ENCODE measurements around the gene SERPINE2.

SERPINE2 gene, protein sequence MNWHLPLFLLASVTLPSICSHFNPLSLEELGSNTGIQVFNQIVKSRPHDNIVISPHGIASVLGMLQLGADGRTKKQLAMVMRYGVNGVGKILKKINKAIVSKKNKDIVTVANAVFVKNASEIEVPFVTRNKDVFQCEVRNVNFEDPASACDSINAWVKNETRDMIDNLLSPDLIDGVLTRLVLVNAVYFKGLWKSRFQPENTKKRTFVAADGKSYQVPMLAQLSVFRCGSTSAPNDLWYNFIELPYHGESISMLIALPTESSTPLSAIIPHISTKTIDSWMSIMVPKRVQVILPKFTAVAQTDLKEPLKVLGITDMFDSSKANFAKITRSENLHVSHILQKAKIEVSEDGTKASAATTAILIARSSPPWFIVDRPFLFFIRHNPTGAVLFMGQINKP

DNA sequence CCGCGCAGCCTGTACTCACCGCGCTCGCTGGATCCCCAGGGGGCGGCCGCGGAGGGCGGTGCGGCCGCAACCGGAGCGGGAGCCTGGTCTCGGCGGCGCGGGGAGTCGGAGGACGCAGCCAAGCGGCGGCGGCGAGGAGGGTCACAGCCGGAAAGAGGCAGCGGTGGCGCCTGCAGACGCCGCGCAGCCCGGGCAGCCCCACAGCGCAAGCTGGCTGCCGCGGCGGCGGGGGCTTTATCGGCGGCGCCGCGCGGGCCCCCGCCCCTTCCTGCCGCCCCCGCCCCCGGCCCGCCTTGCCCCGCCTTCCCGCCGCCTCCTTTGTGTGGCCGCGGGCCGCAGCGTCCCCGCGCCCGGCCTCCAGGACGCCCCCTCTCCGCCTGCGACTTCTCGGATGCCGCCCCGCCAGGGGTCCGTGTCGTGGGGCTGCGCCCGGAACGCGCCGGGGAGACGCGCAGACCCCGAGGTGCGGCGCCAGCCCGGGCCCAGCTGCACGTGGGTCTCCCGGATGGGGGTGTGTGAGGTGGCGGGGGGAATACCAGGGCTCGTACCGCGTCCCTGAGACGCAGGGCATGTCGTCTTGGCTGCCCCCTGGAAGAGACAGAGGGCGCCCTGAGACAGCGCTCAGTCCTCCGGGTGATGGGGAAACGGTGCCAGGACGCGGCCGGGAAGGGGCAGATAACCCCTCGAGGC is at the start of gene SERPINE2:
Gene SERPINE2, minus strand, starts transcription at position 207 of the 690 bp plus-strand sequence. CDS start 37,386 bp downstream, outside the sequence.
- DNase-seq: peak; percentile 28 to 31

DNA sequence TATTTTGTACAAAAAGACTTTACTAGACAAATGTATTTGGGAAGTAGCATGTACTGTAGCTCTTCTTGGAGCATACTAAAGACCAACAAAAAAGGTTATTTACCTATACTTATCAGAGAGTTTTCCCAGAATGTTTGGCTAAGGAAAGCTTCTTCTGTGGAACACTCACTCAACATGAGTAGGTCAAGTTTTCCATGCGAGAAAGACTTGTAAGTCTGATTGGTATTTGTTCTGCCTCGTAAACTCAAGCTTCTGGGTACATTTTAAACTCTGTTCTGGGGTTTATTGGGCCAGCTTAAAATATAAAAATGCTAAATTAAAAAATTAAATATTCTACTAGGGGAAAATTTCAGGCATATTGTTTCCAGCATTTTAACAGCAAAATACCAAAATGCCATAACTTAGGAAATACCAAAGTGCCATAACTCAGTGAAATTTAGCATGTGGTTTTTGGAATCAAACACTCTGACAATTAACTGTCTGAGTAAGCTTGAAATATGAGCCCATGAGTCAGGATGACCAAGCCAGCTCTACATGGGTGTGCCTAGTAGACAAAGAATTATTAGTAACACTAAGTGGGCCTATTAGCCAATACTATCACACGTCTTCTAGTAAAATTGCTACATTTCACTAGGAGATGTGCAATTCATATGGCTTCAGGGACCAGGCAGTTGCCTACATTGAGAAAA is 47.3 kb upstream of the SERPINE2 start:
- no peak for DNase-seq

GRCh38 chr2:224085811-224086210 is 46.7 kb upstream of the SERPINE2 start:
- DNase-seq: no peak

GRCh38 chr2:224085246-224085645 is 46.2 kb upstream of the SERPINE2 start:
- DNase-seq: no peak

GRCh38 chr2:224084266-224084892 is 45.3 kb upstream of the SERPINE2 start:
- no peak for DNase-seq

DNA sequence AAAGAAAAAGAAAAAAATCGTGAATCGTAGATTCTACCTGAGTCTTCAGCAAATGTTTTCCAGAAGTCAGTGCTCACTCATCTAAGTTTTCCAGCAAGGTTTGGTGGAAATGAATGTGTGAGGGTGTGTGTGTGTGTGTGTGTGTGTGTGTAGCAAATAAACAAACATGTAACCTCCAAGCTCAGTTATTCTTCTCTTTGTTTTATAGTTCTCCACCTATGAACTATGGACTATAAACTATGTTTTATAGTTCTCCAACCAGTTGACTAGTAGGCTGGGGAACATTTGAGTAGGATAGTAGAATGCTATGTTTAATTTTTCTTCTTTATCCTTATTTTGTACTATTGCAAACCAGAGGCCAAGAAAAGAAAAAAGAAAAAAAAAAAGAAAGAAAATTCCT is 44.6 kb upstream of the SERPINE2 start:
- DNase-seq: no peak

DNA sequence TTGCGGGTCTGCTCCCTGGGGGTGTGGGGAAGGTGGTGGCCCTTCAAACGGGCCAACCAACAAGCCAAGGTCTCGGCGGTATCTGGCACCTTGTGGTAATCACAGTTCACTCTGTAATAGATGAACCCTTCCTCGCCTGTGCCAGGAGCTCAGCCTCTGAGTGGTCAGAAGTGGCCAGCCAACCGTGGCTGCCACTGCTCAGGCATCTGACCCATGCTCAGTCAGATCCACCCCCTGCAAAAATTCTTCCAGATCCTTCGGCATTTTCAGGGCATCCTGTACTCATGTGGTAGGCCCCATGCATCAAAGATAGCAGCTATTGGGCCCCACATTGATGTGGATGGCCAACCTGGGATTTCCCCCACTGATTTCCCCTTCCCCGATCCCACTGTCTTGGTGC is 39.6 kb upstream of the SERPINE2 start:
- no peak for DNase-seq

GRCh38 chr2:224077773-224078507 is 38.9 kb upstream of the SERPINE2 start:
- no peak for DNase-seq

DNA sequence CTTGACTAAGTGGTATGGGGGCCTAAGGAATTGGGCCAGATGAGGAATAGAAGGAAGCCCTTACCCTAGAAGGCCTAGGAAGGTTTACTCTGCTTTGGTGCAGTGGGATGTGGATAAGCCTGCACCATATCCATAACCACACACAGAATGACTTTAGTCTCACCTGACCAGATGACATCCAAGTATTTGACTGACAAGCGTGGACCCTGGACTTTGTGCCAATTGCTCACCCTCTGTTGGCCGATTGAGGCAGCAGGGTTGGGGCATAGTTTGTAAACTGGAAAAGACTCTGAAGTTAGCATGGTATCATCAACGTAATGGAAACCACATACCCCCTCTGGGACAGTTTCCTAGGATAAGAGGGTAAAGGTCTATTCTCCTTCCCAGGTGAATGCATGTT is 36.5 kb upstream of the SERPINE2 start:
- no peak for DNase-seq

GRCh38 chr2:224073676-224074075 is 34.6 kb upstream of the SERPINE2 start:
- no peak for DNase-seq

DNA sequence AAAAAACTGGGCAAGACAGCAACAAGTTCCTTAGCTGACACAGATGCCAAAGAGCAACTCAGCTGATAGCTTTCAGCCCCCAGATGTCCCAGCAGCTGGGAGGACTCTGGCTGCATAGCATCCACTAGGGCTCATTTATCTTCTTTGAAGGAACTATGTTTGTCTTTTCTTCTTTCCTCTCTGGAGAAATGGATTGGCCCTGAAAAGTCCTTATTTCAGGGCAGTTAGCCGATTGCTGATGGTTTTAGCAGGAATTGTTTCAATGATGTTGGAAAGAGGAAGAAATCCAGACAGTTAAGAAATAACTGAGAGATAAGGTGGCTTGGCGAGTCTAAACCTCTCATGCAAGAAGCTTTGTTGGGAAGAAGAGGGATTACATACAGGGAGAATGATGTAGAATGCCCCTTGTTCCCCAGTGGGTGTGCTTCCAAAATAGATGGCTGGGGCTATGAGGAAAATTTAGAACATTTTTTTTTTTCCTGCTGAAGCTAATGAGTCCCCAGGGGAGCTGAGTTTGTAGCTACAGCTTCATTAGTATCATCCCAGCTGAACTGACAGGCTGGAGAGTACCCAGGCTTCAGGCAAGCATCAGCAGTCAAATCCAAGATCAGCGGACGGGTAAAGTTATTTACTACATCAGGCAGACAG is 33.6 kb upstream of the SERPINE2 start:
- DNase-seq: no peak

DNA sequence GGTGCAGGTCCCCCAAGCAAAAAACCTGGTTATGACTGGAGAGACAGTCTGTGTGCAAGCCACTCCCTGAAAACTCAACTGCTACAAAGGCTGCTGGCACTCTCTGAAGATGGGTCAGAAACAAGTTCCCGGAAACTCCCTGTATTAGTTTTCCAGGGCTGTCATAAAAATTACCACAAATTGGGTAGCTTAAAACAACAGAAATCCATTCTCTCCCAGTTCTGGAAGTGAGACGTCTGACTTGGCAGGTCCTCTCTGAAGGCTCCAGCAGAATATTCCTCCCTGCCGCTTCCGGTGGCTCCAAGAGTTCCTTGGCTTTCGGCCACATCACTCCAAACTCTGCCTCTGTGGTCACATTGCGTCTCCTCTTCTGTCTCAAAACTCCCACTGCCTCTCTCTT is 30.1 kb upstream of the SERPINE2 start:
- no peak for DNase-seq

- no peak for DNase-seq
Observed at GRCh38 chr2:224063298-224063648, 24.2 kb upstream of the SERPINE2 start.

DNA sequence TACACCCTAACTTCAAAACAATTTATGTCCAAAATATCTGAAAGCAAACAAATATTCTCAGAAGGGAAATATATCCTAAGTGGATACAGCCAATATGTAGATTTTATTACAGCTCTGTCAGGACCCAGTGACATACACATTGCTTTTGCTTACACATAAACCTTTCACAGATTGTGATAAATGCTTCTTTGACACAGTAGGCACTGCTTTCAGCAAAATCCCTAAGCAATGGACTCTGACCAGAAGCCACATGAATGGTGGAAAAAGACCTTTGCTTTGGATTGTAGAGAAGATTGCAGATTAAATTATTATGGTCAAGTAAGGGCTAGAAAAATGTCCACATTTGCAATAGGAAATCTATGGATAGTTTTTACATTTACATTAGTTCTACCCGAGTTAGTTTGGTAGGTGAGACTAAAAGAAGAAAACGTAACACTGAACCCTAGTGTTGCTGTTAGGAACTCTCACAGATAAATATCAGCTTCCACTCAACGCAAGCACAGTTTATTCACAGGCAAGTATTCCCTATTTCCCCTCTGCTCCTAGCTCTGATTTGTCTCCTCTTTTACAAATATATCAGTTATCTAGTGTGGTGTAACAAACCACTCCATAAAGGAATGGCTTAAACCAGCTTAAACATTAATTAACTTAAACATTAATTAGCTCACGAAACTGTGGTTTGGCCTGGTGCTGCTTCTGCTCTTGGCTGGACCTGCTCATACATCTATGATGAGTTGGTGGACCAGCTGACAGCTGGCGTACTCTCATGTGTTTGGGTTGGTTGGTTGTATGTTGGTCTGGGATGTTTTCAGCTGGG is 23.6 kb upstream of the SERPINE2 start:
- DNase-seq: no peak

DNA sequence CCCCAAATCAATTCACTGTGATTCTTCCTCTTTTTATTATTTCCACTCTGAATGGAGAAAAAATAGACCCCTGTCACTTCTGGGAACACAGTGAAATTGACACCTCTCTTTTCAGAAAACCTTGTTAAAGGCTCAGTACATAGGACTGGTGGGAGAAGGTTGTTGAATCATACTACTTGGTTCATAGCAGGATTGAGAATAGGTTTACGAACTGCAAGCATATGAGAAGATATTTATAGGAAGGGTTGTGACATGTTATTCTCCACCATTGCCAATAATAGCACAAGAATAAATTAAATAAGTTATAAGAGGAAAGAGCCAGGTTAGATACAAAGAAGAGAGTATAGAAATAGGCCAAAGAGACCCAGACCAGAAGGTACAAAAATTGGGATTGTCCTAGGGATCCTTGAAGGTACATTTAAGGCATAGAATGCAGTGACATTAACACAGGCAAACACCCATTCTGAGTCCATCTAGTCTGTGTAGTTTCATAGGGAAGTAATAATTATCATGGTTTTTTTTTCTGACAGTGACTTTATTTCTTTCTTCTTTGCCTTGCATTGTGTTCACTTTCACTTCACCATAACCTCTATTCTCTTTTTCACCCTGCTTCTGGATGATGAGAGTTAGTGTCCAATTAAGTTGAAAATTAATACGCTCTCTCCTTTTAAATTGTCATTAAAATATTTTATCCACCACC is 21.8 kb upstream of the SERPINE2 start:
- DNase-seq: no peak

DNA sequence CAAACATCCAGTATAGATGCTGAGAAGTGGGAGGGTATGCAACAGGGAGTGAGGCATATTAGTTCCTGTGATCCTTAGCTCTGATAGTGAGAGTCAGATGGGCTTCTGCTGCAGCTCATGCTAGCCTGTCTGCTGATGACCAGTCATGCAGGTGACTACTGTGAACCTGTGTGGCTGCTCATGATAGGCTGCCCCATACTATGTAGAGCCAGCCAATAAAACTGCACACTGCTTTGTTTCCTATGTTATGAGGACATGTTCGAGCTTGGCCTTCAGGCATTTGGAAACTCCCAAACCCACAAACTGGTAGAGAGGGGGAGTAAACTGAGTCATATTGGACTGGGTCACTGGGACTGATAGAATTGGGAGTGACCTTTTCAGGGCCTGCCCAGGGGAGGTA is 20.1 kb upstream of the SERPINE2 start:
- DNase-seq: no peak

- DNase-seq: no peak
Observed at GRCh38 chr2:224058048-224058775, 19.1 kb upstream of the SERPINE2 start.

DNA sequence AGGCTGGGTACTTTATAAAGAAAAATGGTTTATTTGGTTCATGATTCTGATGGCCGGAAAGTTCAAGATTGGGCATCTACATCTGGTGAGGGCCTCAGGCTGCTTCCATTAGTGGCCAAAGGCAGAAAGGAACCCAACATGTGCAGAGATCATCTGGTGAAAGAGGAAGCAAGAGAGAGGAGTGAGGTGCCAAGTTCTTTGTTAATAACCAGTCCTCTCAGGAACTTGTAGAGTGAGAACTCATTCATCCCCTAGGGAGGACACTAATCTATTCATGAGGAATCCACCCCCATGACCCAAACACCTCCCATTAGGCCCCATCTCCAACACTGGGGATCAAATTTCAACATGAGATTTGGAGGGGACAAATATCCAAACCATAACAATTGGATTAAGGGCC is 17.8 kb upstream of the SERPINE2 start:
- DNase-seq: no peak

DNA sequence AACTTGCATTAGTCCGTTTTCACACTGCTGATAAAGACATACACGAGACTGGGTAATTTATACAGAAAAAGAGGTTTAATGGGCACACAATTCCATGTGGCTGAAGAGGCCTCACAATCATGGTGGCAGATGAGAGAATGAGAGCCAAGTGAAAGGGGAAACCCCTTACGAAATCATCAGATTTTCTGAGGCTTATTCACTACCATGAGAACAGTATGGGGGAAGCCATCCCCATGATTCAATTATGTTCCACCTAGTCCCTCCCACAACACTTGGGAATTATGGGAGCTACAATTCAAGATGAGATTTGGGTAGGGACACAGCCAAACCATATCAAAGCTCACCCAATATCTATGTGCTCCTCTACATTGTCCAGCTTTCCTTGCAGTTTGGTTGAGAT is 16.0 kb upstream of the SERPINE2 start:
- DNase-seq: no peak

- no peak for DNase-seq
Observed at GRCh38 chr2:224046752-224047151, 7.7 kb upstream of the SERPINE2 start.

Data from CD4-positive, alpha-beta T cell treated with Interferon alpha-2 for 1 hour (primary cell).